Fibroblast of lung (primary cell): ENCODE results near the gene COL11A2. TPM values are rescaled to one million over a fixed set of nuclear protein-coding genes. Genes with fewer than 3 reads are reported as not detected.

Experiments used
- DNase-seq, 2 donors: peaks; one replicate each; pipeline versions ENCODE4 v3.0.0 to v3.0.0-alpha.2; 2010; ENCODE audit warnings: low read depth in 2 of 2
- H2AFZ ChIP-seq: 2 replicates; pipeline ENCODE4 v1.5.1; 2012; ENCODE audit warnings: low read length, control low read depth, inconsistent platforms
- H3K27ac ChIP-seq: 2 replicates; pipeline ENCODE4 v1.5.1; 2011; ENCODE audit warnings: low read length, control low read depth; ENCODE audit not compliant: insufficient read depth
- H3K27me3 ChIP-seq: 2 replicates; pipeline ENCODE4 v1.5.1; 2011; ENCODE audit warnings: mild to moderate bottlenecking, low read length; ENCODE audit not compliant: control insufficient read depth, insufficient read depth
- H3K36me3 ChIP-seq: 2 replicates; pipeline ENCODE4 v1.5.1; 2011; ENCODE audit warnings: low read length; ENCODE audit not compliant: control insufficient read depth, insufficient read depth
- H3K4me1 ChIP-seq: 2 replicates; pipeline ENCODE4 v1.5.1; 2011; ENCODE audit warnings: low read length; ENCODE audit not compliant: control insufficient read depth, insufficient read depth; ENCODE audit errors: extremely low read depth
- H3K4me2 ChIP-seq: 2 replicates; pipeline ENCODE4 v1.5.1; 2011; ENCODE audit warnings: low read length, control low read depth; ENCODE audit not compliant: insufficient read depth; ENCODE audit errors: extremely low read depth
- H3K4me3 ChIP-seq, 4 experiments: fragments of 200-600 bp in 1 of 4; sonication (generic) in 1 of 4; replicated peaks in 1 of 4; 2 replicates each; pipeline ENCODE4 v1.5.1; 2011 to 2016; ENCODE audit warnings: low read length in 4 of 4, low read depth in 3 of 4, mild to moderate bottlenecking in 3 of 4, control low read depth in 2 of 4, inconsistent platforms in 1 of 4, mixed read lengths in 1 of 4; ENCODE audit not compliant: insufficient read depth in 1 of 4; ENCODE audit errors: control extremely low read depth in 1 of 4
- H3K79me2 ChIP-seq: 2 replicates; pipeline ENCODE4 v1.5.1; 2012; ENCODE audit warnings: mild to moderate bottlenecking, low read length, inconsistent platforms; ENCODE audit not compliant: control insufficient read depth, insufficient read depth
- H3K9ac ChIP-seq: 2 replicates; pipeline ENCODE4 v1.5.1; 2011; ENCODE audit warnings: mild to moderate bottlenecking, low read length, control low read depth; ENCODE audit not compliant: insufficient read depth
- H3K9me3 ChIP-seq: 2 replicates; pipeline ENCODE4 v1.5.1; 2012; ENCODE audit warnings: low read depth, low read length; ENCODE audit not compliant: control insufficient read depth, insufficient read depth
- H4K20me1 ChIP-seq: 2 replicates; pipeline ENCODE4 v1.5.1; 2011; ENCODE audit warnings: low read length; ENCODE audit not compliant: control insufficient read depth, insufficient read depth; ENCODE audit errors: extremely low read depth
- CTCF ChIP-seq, 2 donors: IDR thresholded peaks in 1 of 2; conservative IDR thresholded peaks in 1 of 2; 1 replicate in 1 of 2; 2 replicates in 1 of 2; pipeline ENCODE4 v1.5.1; 2011 to 2012; ENCODE audit warnings: low read length in 2 of 2, control low read depth in 1 of 2, inconsistent platforms in 1 of 2, low read depth in 1 of 2, mild to moderate bottlenecking in 1 of 2
- EZH2 ChIP-seq: IDR thresholded peaks from 2 replicates; pipeline ENCODE4 v1.5.1; 2012; ENCODE audit warnings: low read length, control low read depth, mild to moderate bottlenecking; ENCODE audit errors: missing control alignments
- polyA plus RNA-seq, 2 donors: library from polyadenylated mRNA; depleted of rRNA in 1 of 2; stranded (reverse) in 1 of 2; unstranded in 1 of 2; fragments of >200 nt; gene quantifications; 2 replicates each; pipeline ENCODE4 v1.2.1, GENCODE V29; 2011 to 2012; ENCODE audit warnings: missing spikeins in 1 of 2
- total RNA-seq: library from RNA; depleted of rRNA; stranded (reverse); fragments of >200 nt; gene quantifications from 2 replicates; pipeline ENCODE4 v1.2.1, GENCODE V29; 2014

The COL11A2 gene
- total and polyA plus RNA-seq, 2 donors (not counting 1 experiment from before 2014, with no cell fraction given): 0.17 TPM

- Histone ChIP-seq H3K4me2 (no peak overlapping the region), H2AFZ (no peak overlapping the region), H3K4me3 (no peak overlapping the region), H3K27ac (no peak overlapping the region), H3K9me3 (no peaks in the 10 kb centered on the region), H3K79me2 (no peaks in the 10 kb centered on the region), H3K4me1 (no peaks in the 10 kb centered on the region), H3K36me3 (no peaks in the 10 kb centered on the region), H3K27me3 (peaks cover 5% of the 10 kb centered on the region), H4K20me1 (no peaks in the 10 kb centered on the region), H3K9ac (no peak overlapping the region)
- DNase-seq: no peak
- TF ChIP-seq EZH2 (no peak), CTCF (conservative IDR thresholded peaks at IDR 0.05 in 1 of 2, IDR thresholded peaks at IDR 0.05 in 1 of 2; ENCODE audit: low read depth in 1 of 2, low read length in 2 of 2) (no peak)
Measured at GRCh38 chr6:33185654-33186187, 6.5 kb downstream of the COL11A2 start.

GRCh38 chr6:33185190-33185589 is 7.1 kb downstream of the COL11A2 start:
- no peaks in the 10 kb centered on the region for H3K36me3 ChIP-seq
- H3K27me3 ChIP-seq: peaks cover 2% of the 10 kb centered on the region
- H3K27ac ChIP-seq: no peak overlapping the region
- TF ChIP-seq CTCF (conservative IDR thresholded peaks at IDR 0.05 in 1 of 2, IDR thresholded peaks at IDR 0.05 in 1 of 2; ENCODE audit: low read depth in 1 of 2, low read length in 2 of 2) (no peak), EZH2 (no peak)
- H3K4me2 ChIP-seq: no peak overlapping the region
- no peaks in the 10 kb centered on the region for H4K20me1 ChIP-seq
- H2AFZ ChIP-seq: no peak overlapping the region
- no peak overlapping the region for H3K4me3 ChIP-seq
- H3K9me3 ChIP-seq: no peaks in the 10 kb centered on the region
- H3K9ac ChIP-seq: no peak overlapping the region
- H3K4me1 ChIP-seq: no peaks in the 10 kb centered on the region
- no peaks in the 10 kb centered on the region for H3K79me2 ChIP-seq
- DNase-seq: no peak

DNA sequence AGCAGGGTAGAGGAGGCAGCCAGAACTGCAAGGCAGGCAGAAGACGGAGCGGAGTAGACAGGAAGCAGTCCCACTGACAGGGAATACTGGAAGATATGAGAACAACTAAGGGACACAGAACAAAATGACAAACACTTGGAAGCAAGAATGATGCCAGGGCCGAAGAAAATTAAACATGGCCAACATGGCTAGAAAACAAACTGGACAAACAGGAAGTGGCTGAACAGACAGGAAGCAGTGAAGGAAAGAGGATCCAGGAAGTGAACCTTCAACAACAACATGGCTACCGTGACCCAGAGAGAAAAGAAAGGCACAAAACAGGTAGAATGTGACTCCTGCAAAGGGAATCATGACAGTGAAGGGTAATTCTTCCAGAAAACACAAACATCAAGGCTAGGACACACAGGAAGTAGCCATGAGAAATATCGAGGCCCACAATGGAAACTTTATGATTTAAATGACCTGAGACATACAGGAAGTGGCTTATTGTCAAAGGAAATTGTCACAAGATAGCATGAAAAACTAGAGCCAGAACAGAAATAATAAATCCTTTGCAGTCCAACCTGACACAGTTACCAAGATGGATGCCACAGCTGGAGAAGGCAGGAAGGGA is 9.1 kb downstream of the COL11A2 start:
- Histone ChIP-seq H3K4me2 (no peak overlapping the region), H3K79me2 (no peaks in the 10 kb centered on the region), H3K9ac (no peak overlapping the region), H3K27ac (no peak overlapping the region), H2AFZ (peak overlapping the region; percentile 54), H4K20me1 (no peaks in the 10 kb centered on the region), H3K9me3 (no peaks in the 10 kb centered on the region), H3K36me3 (no peaks in the 10 kb centered on the region), H3K27me3 (no peaks in the 10 kb centered on the region), H3K4me3 (no peak overlapping the region), H3K4me1 (no peaks in the 10 kb centered on the region)
- no peak for DNase-seq
- no peak for TF ChIP-seq EZH2
- no peak for TF ChIP-seq CTCF (conservative IDR thresholded peaks at IDR 0.05 in 1 of 2, IDR thresholded peaks at IDR 0.05 in 1 of 2; ENCODE audit: low read depth in 1 of 2, low read length in 2 of 2)
